H9 (cell line): ENCODE measurements around the gene MKX. TPM values are rescaled to one million over a fixed set of nuclear protein-coding genes. Genes with fewer than 3 reads are reported as not detected.

Experiments used
- DNase-seq: peaks from one replicate; pipeline ENCODE4 v3.0.0-alpha.2; 2017
- H2AFZ ChIP-seq: one replicate; pipeline ENCODE4 v1.6.1; 2013; ENCODE audit warnings: mild to moderate bottlenecking, low read length, control low read depth, moderate library complexity
- H2AK5ac ChIP-seq: 2 replicates; pipeline ENCODE4 v1.6.1; 2013; ENCODE audit warnings: low read length, control low read depth, mixed read lengths; ENCODE audit not compliant: insufficient read length
- H2BK120ac ChIP-seq: one replicate; pipeline ENCODE4 v1.6.1; 2013; ENCODE audit warnings: low read depth, mild to moderate bottlenecking, low read length, control low read depth, inconsistent platforms; ENCODE audit not compliant: poor library complexity, severe bottlenecking
- H2BK12ac ChIP-seq: 2 replicates; pipeline ENCODE4 v1.6.1; 2013; ENCODE audit warnings: low read length, control low read depth, mixed read lengths, low read depth; ENCODE audit not compliant: insufficient read length
- H2BK15ac ChIP-seq: 2 replicates; pipeline ENCODE4 v1.6.1; 2013; ENCODE audit warnings: low read depth, low read length, control low read depth
- H2BK20ac ChIP-seq: one replicate; pipeline ENCODE4 v1.6.1; 2013; ENCODE audit warnings: low read depth, mild to moderate bottlenecking, low read length, control low read depth, inconsistent platforms; ENCODE audit not compliant: poor library complexity, severe bottlenecking
- H2BK5ac ChIP-seq: 2 replicates; pipeline ENCODE4 v1.6.1; 2013; ENCODE audit warnings: low read length, control low read depth, mixed read lengths; ENCODE audit not compliant: insufficient read length
- H3K14ac ChIP-seq: 2 replicates; pipeline ENCODE4 v1.6.1; 2013; ENCODE audit warnings: low read length, control low read depth; ENCODE audit not compliant: insufficient read depth
- H3K18ac ChIP-seq: 2 replicates; pipeline ENCODE4 v1.6.1; 2013; ENCODE audit warnings: low read depth, mild to moderate bottlenecking, mixed read lengths, low read length, control low read depth; ENCODE audit not compliant: insufficient read length
- H3K23ac ChIP-seq: 2 replicates; pipeline ENCODE4 v1.6.1; 2013; ENCODE audit warnings: low read length, control low read depth, mixed read lengths, low read depth; ENCODE audit not compliant: insufficient read length
- H3K23me2 ChIP-seq: 2 replicates; pipeline ENCODE4 v1.6.1; 2013; ENCODE audit warnings: low read depth, mild to moderate bottlenecking, mixed read lengths, low read length, control low read depth; ENCODE audit not compliant: insufficient read length, poor library complexity, severe bottlenecking
- H3K27ac ChIP-seq: 2 replicates; pipeline ENCODE4 v1.5.1; 2013; ENCODE audit warnings: low read length, control low read depth, mixed read lengths, low read depth; ENCODE audit not compliant: insufficient read length
- H3K27me3 ChIP-seq: 2 replicates; pipeline ENCODE4 v1.6.1; 2013; ENCODE audit warnings: low read length, control low read depth, inconsistent platforms; ENCODE audit not compliant: insufficient read depth
- H3K4ac ChIP-seq: 2 replicates; pipeline ENCODE4 v1.6.1; 2013; ENCODE audit warnings: low read depth, mild to moderate bottlenecking, control low read depth, inconsistent platforms, low read length, moderate library complexity
- H3K4me1 ChIP-seq: 2 replicates; pipeline ENCODE4 v1.6.1; 2013; ENCODE audit warnings: low read length, control low read depth, inconsistent platforms; ENCODE audit not compliant: insufficient read depth
- H3K4me2 ChIP-seq: 2 replicates; pipeline ENCODE4 v1.6.1; 2013; ENCODE audit warnings: low read length, control low read depth, mixed read lengths; ENCODE audit not compliant: insufficient read length, insufficient read depth
- H3K56ac ChIP-seq: 2 replicates; pipeline ENCODE4 v1.6.1; 2013; ENCODE audit warnings: low read depth, mild to moderate bottlenecking, mixed read lengths, low read length, control low read depth; ENCODE audit not compliant: insufficient read length
- H3K79me1 ChIP-seq: 2 replicates; pipeline ENCODE4 v1.6.1; 2013; ENCODE audit warnings: low read depth, mild to moderate bottlenecking, moderate library complexity, low read length, control low read depth, inconsistent platforms; ENCODE audit not compliant: insufficient read depth, poor library complexity, severe bottlenecking
- H3K79me2 ChIP-seq: 2 replicates; pipeline ENCODE4 v1.6.1; 2013; ENCODE audit warnings: low read length, control low read depth, inconsistent platforms; ENCODE audit not compliant: insufficient read depth
- H3K9ac ChIP-seq: 2 replicates; pipeline ENCODE4 v1.6.1; 2013; ENCODE audit warnings: low read length, control low read depth, mixed read lengths; ENCODE audit not compliant: insufficient read length; ENCODE audit errors: extremely low read depth
- H3K9me3 ChIP-seq: one replicate; pipeline ENCODE4 v1.6.1; 2013; ENCODE audit warnings: low read depth, low read length, inconsistent platforms; ENCODE audit not compliant: control insufficient read depth
- H3T11ph ChIP-seq: one replicate; pipeline ENCODE4 v1.6.1; 2013; ENCODE audit warnings: mild to moderate bottlenecking, low read length, control low read depth, inconsistent platforms
- H4K20me1 ChIP-seq: one replicate; pipeline ENCODE4 v1.6.1; 2013; ENCODE audit not compliant: control insufficient read depth, insufficient read length, insufficient read depth
- H4K5ac ChIP-seq: 2 replicates; pipeline ENCODE4 v1.6.1; 2013; ENCODE audit warnings: low read depth, mild to moderate bottlenecking, mixed read lengths, low read length, control low read depth; ENCODE audit not compliant: insufficient read length
- H4K8ac ChIP-seq: replicated peaks from 2 replicates; pipeline ENCODE4 v1.6.1; 2013; ENCODE audit warnings: low read length, control low read depth, mixed read lengths, low read depth; ENCODE audit not compliant: insufficient read length
- H4K91ac ChIP-seq: 2 replicates; pipeline ENCODE4 v1.6.1; 2013; ENCODE audit warnings: low read depth, mild to moderate bottlenecking, moderate library complexity, mixed read lengths, low read length, control low read depth; ENCODE audit not compliant: insufficient read length
- H3K27ac Mint-ChIP-seq, 3 experiments: 2 replicates in 2 of 3; 3 replicates in 1 of 3; pipeline ENCODE4 v1.8.0; 2020 to 2021; ENCODE audit warnings: mixed read lengths in 3 of 3, mild to moderate bottlenecking in 1 of 3, moderate library complexity in 1 of 3
- H3K27me3 Mint-ChIP-seq: 2 replicates; pipeline ENCODE4 v1.8.0; 2021; ENCODE audit warnings: low read depth, mild to moderate bottlenecking, moderate library complexity, mixed read lengths
- H3K36me3 Mint-ChIP-seq, 3 experiments: 2 replicates in 2 of 3; 3 replicates in 1 of 3; pipeline ENCODE4 v1.8.0; 2020 to 2021; ENCODE audit warnings: low read depth in 3 of 3, mixed read lengths in 3 of 3; ENCODE audit not compliant: insufficient read depth in 1 of 3
- H3K4me1 Mint-ChIP-seq, 2 experiments: 2 replicates each; pipeline ENCODE4 v1.8.0; 2020; ENCODE audit warnings: mixed read lengths in 2 of 2
- H3K4me3 Mint-ChIP-seq, 2 experiments: 2 replicates in 1 of 2; 3 replicates in 1 of 2; pipeline ENCODE4 v1.8.0; 2020 to 2021; ENCODE audit warnings: mild to moderate bottlenecking in 2 of 2, mixed read lengths in 2 of 2, moderate library complexity in 1 of 2
- H3K9me3 Mint-ChIP-seq, 2 experiments: 2 replicates in 1 of 2; 3 replicates in 1 of 2; pipeline ENCODE4 v1.8.0; 2020; ENCODE audit warnings: mild to moderate bottlenecking in 2 of 2, mixed read lengths in 2 of 2, moderate library complexity in 1 of 2
- WGBS: extraction: QIAGEN DNeasy Blood & Tissue Kit; methylation state at CpG from one replicate; pipeline ENCODE4 v1.1.7; 2013; ENCODE audit warnings: missing lambda C conversion rate, low lambda C conversion rate, mixed read lengths; ENCODE audit not compliant: insufficient read length; ENCODE audit errors: extremely low coverage; 5-methylcytosine and 5-hydroxymethylcytosine counted together
- total RNA-seq: library from RNA; stranded (reverse); gene quantifications from 2 replicates; pipeline ENCODE4 v1.2.1, GENCODE V29; 2021
- TF ChIP-seq, protein P1 (sequence below): fragments of 200-600 bp; sonication (generic); conservative IDR thresholded peaks from 3 replicates; pipeline ENCODE4 v1.8.0; 2021; ENCODE audit warnings: antibody characterized with exemption, mild to moderate bottlenecking

Gene MKX
- total RNA-seq, 1 experiment from 2014 or later: 0.46 TPM

GRCh38 chr10:27794157-27794556, 48.5 kb upstream of the MKX start:
- Histone ChIP-seq H3K56ac (no peak overlapping the region), H4K5ac (no peak overlapping the region), H3K27ac (no peak overlapping the region), H2AFZ (no peak overlapping the region), H3K9me3 (no peaks in the 10 kb centered on the region), H3K4ac (no peak overlapping the region), H3K23me2 (no peaks in the 10 kb centered on the region), H4K20me1 (no peaks in the 10 kb centered on the region), H3K4me2 (no peak overlapping the region), H4K8ac (no peak overlapping the region), H2BK15ac (no peak overlapping the region), H2BK20ac (no peak overlapping the region), H3K14ac (no peak overlapping the region), H4K91ac (no peak overlapping the region), H3K27me3 (no peaks in the 10 kb centered on the region), H3T11ph (no peak overlapping the region), H3K79me2 (no peaks in the 10 kb centered on the region), H3K23ac (no peak overlapping the region), H2BK12ac (no peak overlapping the region), H2AK5ac (no peak overlapping the region), H2BK5ac (no peak overlapping the region), H3K4me1 (no peaks in the 10 kb centered on the region), H3K79me1 (no peaks in the 10 kb centered on the region), H3K9ac (no peak overlapping the region), H2BK120ac (no peak overlapping the region), H3K18ac (no peak overlapping the region)
- Mint-ChIP-seq H3K4me3 (no peak overlapping the region), H3K9me3 (no peaks in the 10 kb centered on the region), H3K27ac (no peak overlapping the region), H3K27me3 (no peaks in the 10 kb centered on the region), H3K36me3 (no peaks in the 10 kb centered on the region), H3K4me1 (peaks cover 0 to 4% of the 10 kb centered on the region in 2 experiments; a peak in 3 of 4 replicates)
- TF ChIP-seq, protein P1, sequence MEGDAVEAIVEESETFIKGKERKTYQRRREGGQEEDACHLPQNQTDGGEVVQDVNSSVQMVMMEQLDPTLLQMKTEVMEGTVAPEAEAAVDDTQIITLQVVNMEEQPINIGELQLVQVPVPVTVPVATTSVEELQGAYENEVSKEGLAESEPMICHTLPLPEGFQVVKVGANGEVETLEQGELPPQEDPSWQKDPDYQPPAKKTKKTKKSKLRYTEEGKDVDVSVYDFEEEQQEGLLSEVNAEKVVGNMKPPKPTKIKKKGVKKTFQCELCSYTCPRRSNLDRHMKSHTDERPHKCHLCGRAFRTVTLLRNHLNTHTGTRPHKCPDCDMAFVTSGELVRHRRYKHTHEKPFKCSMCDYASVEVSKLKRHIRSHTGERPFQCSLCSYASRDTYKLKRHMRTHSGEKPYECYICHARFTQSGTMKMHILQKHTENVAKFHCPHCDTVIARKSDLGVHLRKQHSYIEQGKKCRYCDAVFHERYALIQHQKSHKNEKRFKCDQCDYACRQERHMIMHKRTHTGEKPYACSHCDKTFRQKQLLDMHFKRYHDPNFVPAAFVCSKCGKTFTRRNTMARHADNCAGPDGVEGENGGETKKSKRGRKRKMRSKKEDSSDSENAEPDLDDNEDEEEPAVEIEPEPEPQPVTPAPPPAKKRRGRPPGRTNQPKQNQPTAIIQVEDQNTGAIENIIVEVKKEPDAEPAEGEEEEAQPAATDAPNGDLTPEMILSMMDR: peak; percentile 55
- no peak for DNase-seq
- no CpG with 5 or more reads among the region's 1 CpG for WGBS
